Psoas muscle (tissue), 8 donors: ENCODE data around the gene ZNF565. TPM values are rescaled to one million over a fixed set of nuclear protein-coding genes. Genes with fewer than 3 reads are reported as not detected.
A peak's percentile ranks its signal among the peaks of the same experiment; 100 is the strongest.

Experiments
- ATAC-seq, 4 donors: fragments of 200-7000 bp; cut with Tn5 transposase; one replicate each; pipeline ENCODE4 v1.9.1; 2020; ENCODE audit warnings: moderate library complexity in 3 of 4, mild to moderate bottlenecking in 2 of 4
- DNase-seq, 2 donors: peaks; one replicate each; pipeline ENCODE4 v3.0.0-alpha.2; 2020
- H3K27ac ChIP-seq: fragments of 200-600 bp; one replicate; pipeline ENCODE4 v1.8.0; 2022
- H3K27me3 ChIP-seq, 3 donors: fragments of 200-600 bp in 1 of 3; one replicate each; pipeline versions ENCODE4 v1.6.1 to v1.8.0; 2013 to 2022; ENCODE audit warnings: low read length in 2 of 3, mild to moderate bottlenecking in 2 of 3, moderate library complexity in 1 of 3; ENCODE audit not compliant: insufficient read depth in 3 of 3
- H3K36me3 ChIP-seq, 2 donors: fragments of 200-600 bp in 1 of 2; one replicate each; pipeline versions ENCODE4 v1.6.1 to v1.8.0; 2013 to 2022; ENCODE audit warnings: low read depth in 1 of 2, mild to moderate bottlenecking in 1 of 2, moderate library complexity in 1 of 2; ENCODE audit not compliant: insufficient read depth in 1 of 2
- H3K4me1 ChIP-seq: fragments of 200-600 bp; one replicate; pipeline ENCODE4 v1.8.0; 2022
- H3K4me3 ChIP-seq: fragments of 200-600 bp; one replicate; pipeline ENCODE4 v1.8.0; 2022; ENCODE audit warnings: mild to moderate bottlenecking
- H3K9me3 ChIP-seq: fragments of 200-600 bp; one replicate; pipeline ENCODE4 v1.8.0; 2022
- WGBS, 3 donors: extraction: QIAGEN DNeasy Blood & Tissue Kit; methylation state at CpG; one replicate each; pipeline versions ENCODE4 v1.1.6 to v1.1.7; 2013; 5-methylcytosine and 5-hydroxymethylcytosine counted together
- intact Hi-C, 2 donors: fragments of 100-400 bp; cut with DNase I; formaldehyde crosslinking; loops; one replicate each; pipeline versions ENCODE4 v1.11.0 to v1.14.2; 2022
- polyA plus RNA-seq, 3 donors: library from polyadenylated mRNA; stranded (reverse); fragments of 200-250 nt; gene quantifications; one replicate each; pipeline ENCODE4 v1.2.3, GENCODE V29; 2013
- total RNA-seq, 4 donors: library from RNA; stranded (reverse); fragmentation: NEBNext Ultra II Directional in 2 of 4; extraction: Animal tissue kit (Norgen Biotek cat#: 25700) in 2 of 4; gene quantifications; one replicate each; pipeline versions ENCODE4 v1.2.1 to v1.2.4, GENCODE V29; 2021 to 2023
- TF ChIP-seq, protein P1 (sequence below): fragments of 200-600 bp; IDR thresholded peaks from one replicate; pipeline ENCODE4 v1.8.0; 2022; ENCODE audit warnings: antibody characterized with exemption
- donor health status: healthy with polysubstance abuse.
- donor health status: DM: no; HTN: no; CAD: no; lungs with moderate emphysema.
- donor health status: Bipolar disorder and iron deficiency.
- donor health status: healthy.
- donor health status: DM: yes; HTN: yes; CAD: no.
- donor health status: DM: no; HTN: no; CAD: no.
- donor health status: DM: no; HTN: no; CAD: no.
- donor health status: DM: yes; HTN: yes; CAD: no.

The ZNF565 gene
- total and polyA plus RNA-seq, 7 donors = 2.5 to 6.0 (median 3.6) TPM

DNA sequence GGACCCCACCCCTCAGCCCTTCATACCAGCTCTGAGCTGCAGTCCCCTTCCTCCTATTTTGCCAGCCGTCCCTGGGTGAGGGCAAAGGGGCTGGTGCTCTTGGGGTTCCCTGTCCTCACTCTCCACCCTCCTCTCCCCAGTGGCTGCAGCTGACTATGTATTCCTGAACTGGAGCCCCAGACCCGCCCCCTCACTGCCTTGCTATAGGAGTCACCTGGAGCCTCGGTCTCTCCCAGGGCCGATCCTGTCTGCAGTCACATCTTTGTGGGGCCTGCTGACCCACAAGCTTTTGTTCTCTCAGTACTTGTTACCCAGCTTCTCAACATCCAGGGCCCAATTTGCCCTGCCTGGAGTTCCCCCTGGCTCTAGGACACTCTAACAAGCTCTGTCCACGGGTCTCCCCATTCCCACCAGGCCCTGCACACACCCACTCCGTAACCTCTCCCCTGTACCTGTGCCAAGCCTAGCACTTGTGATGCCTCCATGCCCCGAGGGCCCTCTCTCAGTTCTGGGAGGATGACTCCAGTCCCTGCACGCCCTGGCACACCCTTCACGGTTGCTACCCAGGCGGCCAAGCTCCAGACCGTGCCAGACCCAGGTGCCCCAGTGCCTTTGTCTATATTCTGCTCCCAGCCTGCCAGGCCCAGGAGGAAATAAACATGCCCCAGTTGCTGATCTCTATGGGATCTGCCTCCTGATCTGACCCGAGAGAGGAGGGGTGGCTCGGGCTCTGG, 64.6 kb downstream of the ZNF565 start:
- ATAC-seq (no peak), DNase-seq (no peak)
- Histone ChIP-seq H3K27me3 (no peaks in the 10 kb centered on the region), H3K9me3 (no peaks in the 10 kb centered on the region), H3K4me3 (no peak overlapping the region), H3K36me3 (peaks cover 7 to 60% of the 10 kb centered on the region in 2 donors), H3K4me1 (peaks cover 24% of the 10 kb centered on the region), H3K27ac (peak overlapping the region; percentile 99)
- 27 to 54% (median 37%) methylated on average over 13 of the region's 13 CpGs for WGBS, 3 donors
- intact Hi-C loops = no loop called here
- TF ChIP-seq, protein P1, sequence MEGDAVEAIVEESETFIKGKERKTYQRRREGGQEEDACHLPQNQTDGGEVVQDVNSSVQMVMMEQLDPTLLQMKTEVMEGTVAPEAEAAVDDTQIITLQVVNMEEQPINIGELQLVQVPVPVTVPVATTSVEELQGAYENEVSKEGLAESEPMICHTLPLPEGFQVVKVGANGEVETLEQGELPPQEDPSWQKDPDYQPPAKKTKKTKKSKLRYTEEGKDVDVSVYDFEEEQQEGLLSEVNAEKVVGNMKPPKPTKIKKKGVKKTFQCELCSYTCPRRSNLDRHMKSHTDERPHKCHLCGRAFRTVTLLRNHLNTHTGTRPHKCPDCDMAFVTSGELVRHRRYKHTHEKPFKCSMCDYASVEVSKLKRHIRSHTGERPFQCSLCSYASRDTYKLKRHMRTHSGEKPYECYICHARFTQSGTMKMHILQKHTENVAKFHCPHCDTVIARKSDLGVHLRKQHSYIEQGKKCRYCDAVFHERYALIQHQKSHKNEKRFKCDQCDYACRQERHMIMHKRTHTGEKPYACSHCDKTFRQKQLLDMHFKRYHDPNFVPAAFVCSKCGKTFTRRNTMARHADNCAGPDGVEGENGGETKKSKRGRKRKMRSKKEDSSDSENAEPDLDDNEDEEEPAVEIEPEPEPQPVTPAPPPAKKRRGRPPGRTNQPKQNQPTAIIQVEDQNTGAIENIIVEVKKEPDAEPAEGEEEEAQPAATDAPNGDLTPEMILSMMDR = no peak

DNA sequence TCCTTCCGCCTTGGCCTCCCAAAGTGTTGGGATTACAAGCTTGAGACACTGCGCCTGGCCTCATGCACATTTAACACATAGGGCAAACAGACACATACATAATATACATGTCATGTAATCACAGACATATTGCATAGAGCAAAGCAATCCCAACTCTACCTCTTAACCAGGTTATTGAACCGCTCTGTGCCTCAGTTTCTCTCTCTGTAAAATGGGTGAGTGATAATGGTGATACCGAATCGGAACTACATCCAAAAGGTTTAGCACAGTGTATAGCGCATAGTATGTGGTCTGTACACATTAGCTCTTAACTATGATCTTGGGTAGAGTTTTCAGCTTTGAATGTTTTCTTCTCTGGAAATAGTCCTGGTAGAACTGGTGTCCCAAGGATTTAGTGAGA, 69.8 kb downstream of the ZNF565 start:
- no peak for ATAC-seq
- no peak for DNase-seq
- Histone ChIP-seq H3K4me1 (peaks cover 7% of the 10 kb centered on the region), H3K27ac (no peak overlapping the region), H3K4me3 (no peak overlapping the region), H3K36me3 (peaks cover 7 to 80% of the 10 kb centered on the region in 2 donors), H3K27me3 (no peaks in the 10 kb centered on the region), H3K9me3 (no peaks in the 10 kb centered on the region)
- TF ChIP-seq, protein P1 = no peak
- 97 to 98% (median 97%) methylated on average over 6 of the region's 6 CpGs for WGBS, 3 donors
- intact Hi-C loops = no loop called here

DNA sequence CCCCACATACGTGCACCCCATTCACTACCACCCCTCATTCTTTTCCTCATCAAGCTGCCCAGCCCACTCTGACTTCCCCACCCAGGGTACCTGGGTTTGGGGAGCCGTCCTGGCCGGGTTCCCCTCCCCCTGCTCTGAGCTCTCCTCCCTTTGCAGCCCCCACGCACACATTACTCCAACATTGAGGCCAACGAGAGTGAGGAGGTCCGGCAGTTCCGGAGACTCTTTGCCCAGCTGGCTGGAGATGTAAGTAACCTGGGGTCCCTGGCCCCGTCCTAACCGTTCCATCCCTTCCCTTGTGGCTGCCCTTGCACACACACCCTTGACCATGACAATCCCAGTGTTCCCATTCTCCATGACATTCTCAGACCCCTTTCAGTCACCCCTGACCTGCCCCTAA, 72.0 kb downstream of the ZNF565 start:
- DNase-seq (no peak), ATAC-seq (no peak)
- WGBS, 3 donors = 79 to 88% (median 85%) methylated on average over 9 of the region's 9 CpGs
- H3K36me3 ChIP-seq = peaks cover 5 to 59% of the 10 kb centered on the region in 2 donors
- no peaks in the 10 kb centered on the region for H3K27me3 ChIP-seq
- intact Hi-C loops = no loop called here
- H3K9me3 ChIP-seq = no peaks in the 10 kb centered on the region
- no peak overlapping the region for H3K4me3 ChIP-seq
- TF ChIP-seq, protein P1 = no peak
- H3K27ac ChIP-seq = no peak overlapping the region
- peaks cover 7% of the 10 kb centered on the region for H3K4me1 ChIP-seq

DNA sequence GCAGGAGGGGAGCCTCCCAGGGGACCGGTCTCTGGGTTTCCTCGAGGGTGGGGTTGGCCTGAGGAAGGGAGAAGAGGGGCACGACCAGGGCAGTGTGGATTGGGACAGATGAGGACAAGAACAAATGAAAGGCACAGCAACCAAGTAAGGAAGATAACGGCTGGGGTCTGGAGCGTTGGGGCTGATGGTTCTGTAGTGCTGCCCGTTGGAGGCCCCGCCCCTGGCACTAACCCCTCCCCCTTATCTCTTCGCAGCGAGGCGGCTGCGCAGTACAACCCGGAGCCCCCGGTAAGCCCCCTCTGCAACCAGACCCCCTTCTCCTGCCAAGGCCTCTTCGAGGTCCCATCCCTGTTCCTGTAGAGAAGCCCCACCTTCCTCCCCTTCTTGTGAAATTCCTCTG, 72.4 kb downstream of the ZNF565 start:
- ATAC-seq (no peak), DNase-seq (no peak)
- 93 to 97% (median 94%) methylated on average over 7 to 14 of the region's 14 CpGs for WGBS, 3 donors
- Histone ChIP-seq H3K4me1 (peaks cover 7% of the 10 kb centered on the region), H3K4me3 (peak overlapping the region; percentile 80), H3K27me3 (no peaks in the 10 kb centered on the region), H3K27ac (peak overlapping the region; percentile 94), H3K9me3 (no peaks in the 10 kb centered on the region), H3K36me3 (peaks cover 5 to 54% of the 10 kb centered on the region in 2 donors)
- TF ChIP-seq, protein P1 = no peak
- intact Hi-C loops = no loop called here
